Keratinocyte (primary cell): ENCODE measurements around the gene CKAP2L.

Source experiments
- CTCF ChIP-seq, 3 experiments: IDR thresholded peaks in 1 of 3; conservative IDR thresholded peaks in 1 of 3; optimal IDR thresholded peaks in 1 of 3; 2 replicates in 2 of 3; 3 replicates in 1 of 3; pipeline versions ENCODE3 to v1.5.1; 2011; ENCODE audit warnings: low read length in 3 of 3, mild to moderate bottlenecking in 3 of 3, moderate library complexity in 2 of 3, control low read depth in 1 of 3, inconsistent platforms in 1 of 3; ENCODE audit not compliant: insufficient read depth in 2 of 3; ENCODE audit errors: extremely low read depth in 1 of 3
- EZH2 ChIP-seq: IDR thresholded peaks from one replicate; pipeline ENCODE4 v1.6.1; 2012; ENCODE audit warnings: inconsistent platforms, mild to moderate bottlenecking, low read length, moderate library complexity

GRCh38 chr2:112772322-112772721 lies 7.9 kb upstream of the CKAP2L start:
- no peak for TF ChIP-seq CTCF (optimal IDR thresholded peaks at IDR 0.05 in 1 of 3, IDR thresholded peaks at IDR 0.05 in 1 of 3, conservative IDR thresholded peaks at IDR 0.05 in 1 of 3; ENCODE audit: extremely low read depth in 1 of 3, insufficient read depth in 2 of 3, low read length in 3 of 3)
- TF ChIP-seq EZH2 = no peak
